HG03469 (cell line): ENCODE measurements around the gene KDM2B.

ENCODE experiments used
- ATAC-seq: cut with Tn5 transposase; IDR thresholded peaks from one replicate; pipeline ENCODE4 v1.9.1; 2021; ENCODE audit warnings: mild to moderate bottlenecking, moderate library complexity, moderate number of reproducible peaks; ENCODE audit not compliant: unreplicated experiment

Gene KDM2B

GRCh38 chr12:121580959-121581685, at the start of gene KDM2B:
KDM2B (minus strand) TSS chr12:121581023; CDS start chr12:121580911, 112 bp downstream.
- no peak for ATAC-seq

DNA sequence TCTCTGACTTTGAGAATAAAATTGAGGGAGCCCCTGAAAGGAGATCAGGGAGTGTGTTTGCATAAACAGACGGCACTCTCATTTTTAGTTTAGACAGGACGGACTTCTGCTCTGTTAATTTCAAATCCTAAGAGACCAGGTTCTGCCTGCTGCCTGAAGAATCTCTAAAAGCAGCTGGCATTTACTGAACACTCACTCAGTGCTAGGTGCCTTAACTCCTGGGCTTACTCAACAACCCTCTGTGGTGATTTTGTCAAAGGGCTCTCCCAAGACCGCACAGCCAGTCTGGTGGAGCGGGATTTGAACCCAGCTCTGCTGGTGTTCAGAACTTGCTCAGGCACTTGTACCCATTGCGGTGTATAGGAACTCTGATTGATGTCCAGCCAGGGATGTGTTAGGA, 47.7 kb upstream of the KDM2B start:
- ATAC-seq = no peak

- ATAC-seq = no peak
Measured at GRCh38 chr12:121628037-121628436, 47.2 kb upstream of the KDM2B start.

DNA sequence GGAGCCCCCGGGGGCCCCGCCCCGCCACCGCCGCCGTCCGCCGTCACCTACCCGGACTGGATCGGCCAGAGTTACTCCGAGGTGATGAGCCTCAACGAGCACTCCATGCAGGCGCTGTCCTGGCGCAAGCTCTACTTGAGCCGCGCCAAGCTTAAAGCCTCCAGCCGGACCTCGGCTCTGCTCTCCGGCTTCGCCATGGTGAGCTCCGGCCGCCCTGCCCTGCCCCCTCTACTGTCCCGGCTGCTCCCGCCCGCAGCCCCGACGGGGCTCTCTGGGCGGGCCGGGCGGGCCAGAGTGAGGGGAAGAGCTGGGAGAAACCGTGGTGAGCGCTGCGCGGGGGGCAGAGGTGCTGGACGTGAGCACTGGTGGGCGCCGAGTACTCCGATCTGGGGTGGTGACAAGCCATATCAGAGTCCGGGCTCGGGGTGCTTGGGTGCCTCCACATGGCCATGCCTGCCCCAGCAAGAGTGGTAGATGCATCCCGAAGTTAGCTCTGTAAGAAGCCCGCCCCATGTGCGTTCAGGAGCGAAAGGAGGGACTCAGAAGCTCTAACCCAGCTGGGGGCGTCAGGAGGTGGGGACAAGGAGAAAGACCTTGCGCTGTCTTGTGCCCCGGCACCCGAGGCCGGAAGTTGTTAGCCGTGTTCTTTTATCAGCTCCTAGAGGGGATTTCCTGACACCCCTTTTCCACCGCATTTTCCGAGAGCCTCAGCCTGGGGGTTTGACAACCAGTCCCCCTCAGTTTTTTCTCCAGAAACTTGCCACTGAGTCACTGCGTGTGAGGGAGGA, 46.2 kb upstream of the KDM2B start:
- ATAC-seq = peak; percentile 10

DNA sequence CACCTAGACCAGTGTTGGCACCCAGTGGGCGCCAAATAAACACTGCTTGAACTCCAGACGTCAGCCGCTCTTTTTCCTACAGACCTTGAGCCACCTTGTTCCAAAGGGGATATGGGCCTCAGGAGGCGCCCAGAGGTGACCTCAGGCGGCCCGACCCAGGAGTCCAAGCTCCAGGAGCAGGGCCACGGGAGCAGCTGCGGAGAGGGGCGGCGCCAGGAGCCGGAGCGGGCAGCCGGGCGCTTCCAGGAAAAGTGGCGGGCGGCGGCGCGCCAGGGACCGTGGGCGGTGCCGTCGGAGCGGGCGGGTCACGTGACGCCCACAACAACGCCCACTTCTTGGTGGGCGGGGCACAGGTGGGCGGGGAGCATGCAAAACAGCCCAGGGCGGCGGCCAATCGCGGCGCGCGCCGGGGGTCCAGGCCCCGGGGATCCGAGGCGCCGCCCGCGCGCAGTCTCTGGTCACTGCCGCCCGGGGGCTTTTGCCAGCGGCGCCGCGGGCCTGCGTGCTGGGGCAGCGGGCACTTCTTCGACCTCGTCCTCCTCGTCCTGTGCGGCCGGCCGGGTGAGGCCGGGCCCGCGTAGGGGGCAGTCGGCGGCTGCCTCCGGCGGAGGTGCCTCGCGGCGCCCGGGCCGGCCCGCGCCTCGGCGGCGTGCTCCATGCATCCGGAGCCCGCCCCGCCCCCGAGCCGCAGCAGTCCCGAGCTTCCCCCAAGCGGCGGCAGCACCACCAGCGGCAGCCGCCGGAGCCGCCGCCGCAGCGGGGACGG, 45.4 kb upstream of the KDM2B start, which contains the start of gene ORAI1:
Gene ORAI1 (plus strand): TSS at position 444 of the 766 bp plus-strand sequence.
- peak; percentile 52 for ATAC-seq

GRCh38 chr12:121620333-121620891, 39.6 kb upstream of the KDM2B start:
- ATAC-seq = no peak

- no peak for ATAC-seq
Measured at GRCh38 chr12:121618659-121619233, 37.9 kb upstream of the KDM2B start.

DNA sequence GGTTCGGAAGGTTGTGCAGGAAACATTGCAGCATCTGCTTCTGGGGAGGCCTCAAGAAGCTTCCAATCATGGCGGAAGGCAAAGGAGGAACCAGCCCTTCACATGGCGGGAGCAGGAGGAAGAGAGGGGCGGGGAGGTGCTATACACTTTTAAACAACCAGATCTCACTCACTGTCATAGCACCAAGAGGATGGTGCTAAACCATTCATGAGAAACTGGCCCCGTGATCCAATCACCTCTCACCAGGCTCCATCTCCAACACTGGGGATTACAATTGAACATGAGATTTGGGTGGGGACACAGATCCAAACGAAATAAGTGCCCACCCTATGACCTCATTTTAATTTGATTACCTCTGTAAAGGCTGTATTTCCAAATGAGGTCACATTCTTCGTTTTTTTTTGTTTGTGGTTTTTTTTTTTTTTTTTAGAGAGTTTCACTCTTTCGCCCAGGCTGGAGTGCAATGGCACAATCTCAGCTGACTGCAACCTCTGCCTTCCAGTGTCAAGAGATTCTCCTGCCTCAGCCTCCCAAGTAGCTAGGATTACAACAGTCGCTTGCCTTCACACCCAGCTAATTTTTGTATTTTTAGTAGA, 34.1 kb upstream of the KDM2B start:
- no peak for ATAC-seq

DNA sequence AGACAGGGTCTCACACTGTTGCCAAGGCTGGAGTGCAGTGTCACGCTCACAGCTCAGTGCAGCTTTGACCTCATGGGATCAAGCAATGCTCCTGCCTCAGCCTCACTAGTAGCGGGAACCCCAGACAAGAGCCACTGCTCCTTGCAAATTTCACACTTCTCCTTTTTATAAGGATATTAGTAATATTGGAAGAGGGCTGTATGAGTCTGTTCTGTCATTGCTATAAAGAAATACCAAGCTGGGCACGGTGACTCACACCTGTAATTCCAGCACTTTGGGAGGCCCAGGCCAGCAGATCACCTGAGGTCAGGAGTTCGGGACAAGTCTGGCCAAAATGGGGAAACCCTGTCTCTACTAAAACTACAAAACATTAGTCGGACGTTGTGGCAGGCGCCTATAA, 32.6 kb upstream of the KDM2B start:
- ATAC-seq = no peak

DNA sequence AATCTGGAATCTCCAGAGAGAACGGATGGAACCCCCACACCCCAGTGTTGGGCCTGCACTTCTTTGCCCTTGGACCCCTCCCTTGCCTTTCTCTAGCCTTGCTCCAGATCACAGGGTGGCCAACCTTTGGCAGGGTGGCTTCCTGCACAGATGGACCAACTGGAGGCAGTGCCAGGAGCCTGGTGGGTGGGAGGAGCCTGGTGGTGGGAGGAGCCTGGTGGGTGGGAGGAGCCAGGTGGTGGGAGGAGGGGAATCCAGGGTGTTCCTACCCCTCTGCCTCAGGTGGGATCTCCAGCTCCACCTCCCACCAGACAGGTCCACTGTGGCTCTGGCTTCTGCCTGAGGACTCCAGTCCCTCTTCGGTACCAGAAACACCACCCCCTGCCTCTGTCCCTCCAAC, 30.5 kb upstream of the KDM2B start:
- ATAC-seq = no peak

GRCh38 chr12:121610239-121611149, 29.7 kb upstream of the KDM2B start:
- ATAC-seq = no peak

GRCh38 chr12:121608301-121608700, 27.5 kb upstream of the KDM2B start:
- ATAC-seq = no peak

GRCh38 chr12:121603581-121603980, 22.8 kb upstream of the KDM2B start:
- no peak for ATAC-seq

DNA sequence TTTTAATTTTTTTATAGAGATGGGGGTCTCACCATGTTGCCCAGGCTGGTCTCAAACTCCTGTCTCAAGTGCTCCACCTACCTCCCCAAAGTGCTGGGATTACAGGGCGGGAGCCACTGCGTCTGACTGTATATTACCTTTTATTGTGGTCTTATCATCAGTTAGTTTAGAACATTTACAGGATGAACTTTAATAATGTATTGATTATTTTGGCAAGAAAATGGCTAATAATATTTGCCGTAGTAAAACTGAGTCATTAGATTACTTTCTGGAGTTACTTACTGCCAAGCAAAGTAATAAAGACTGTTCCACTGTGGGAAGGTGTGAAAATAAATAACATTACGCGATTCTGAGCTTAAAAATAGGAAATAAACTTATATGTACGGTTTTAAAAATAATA, 21.9 kb upstream of the KDM2B start:
- no peak for ATAC-seq

- no peak for ATAC-seq
Measured at GRCh38 chr12:121600702-121601336, 20.0 kb upstream of the KDM2B start.

- ATAC-seq = no peak
Measured at GRCh38 chr12:121596526-121596925, 15.7 kb upstream of the KDM2B start.

DNA sequence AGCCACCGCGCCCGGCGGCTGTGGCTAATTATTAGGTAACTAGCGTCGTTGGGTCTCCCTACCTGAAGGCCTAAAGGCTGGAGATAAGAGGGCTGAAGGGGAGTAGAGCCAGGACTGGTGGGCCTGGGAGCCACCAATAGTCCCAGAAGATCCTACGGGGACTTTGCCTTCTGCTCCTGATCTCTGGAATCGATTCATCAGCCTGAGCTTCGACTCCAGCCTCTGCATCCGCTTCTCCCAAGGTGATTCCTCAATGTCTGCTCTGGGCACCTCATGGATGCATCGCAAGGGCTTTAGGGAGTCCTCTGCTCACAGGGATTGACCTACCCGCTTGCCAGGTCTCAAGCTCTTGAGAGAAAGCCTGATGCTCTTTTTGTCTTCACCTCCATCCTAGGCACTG, 14.7 kb upstream of the KDM2B start:
- no peak for ATAC-seq

DNA sequence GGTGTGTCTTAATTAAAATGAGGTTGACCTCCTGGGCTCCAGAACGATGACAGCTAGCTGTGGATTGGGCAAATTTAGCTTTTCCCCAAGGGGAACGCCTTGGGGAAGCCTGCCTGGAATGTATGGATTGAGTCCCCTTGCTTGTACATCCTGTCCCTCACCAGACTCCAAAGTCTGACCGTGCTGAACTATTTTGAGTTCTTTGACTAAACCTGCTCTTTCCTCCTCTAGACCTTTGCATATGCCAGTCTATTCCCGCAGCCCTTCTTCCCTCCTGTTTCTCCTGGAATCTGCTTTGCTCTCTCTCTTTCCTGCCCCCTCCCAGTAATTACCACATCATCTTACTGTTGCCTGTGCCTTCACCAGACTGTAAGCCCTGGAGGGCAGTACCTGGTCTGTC, 11.5 kb upstream of the KDM2B start:
- no peak for ATAC-seq
